Measurements from ENCODE around the gene FBLL1. TPM values are rescaled to one million over a fixed set of nuclear protein-coding genes. Genes with fewer than 3 reads are reported as not detected.
"Not testable (repeated sequence)": the region's sequence is repeated elsewhere in the genome, so short reads cannot be mapped to it uniquely, and the experiment has no call there.

FBLL1 gene
- total RNA-seq, 2 experiments from 2014 or later, result 0.20 TPM; not detected in 1

DNA sequence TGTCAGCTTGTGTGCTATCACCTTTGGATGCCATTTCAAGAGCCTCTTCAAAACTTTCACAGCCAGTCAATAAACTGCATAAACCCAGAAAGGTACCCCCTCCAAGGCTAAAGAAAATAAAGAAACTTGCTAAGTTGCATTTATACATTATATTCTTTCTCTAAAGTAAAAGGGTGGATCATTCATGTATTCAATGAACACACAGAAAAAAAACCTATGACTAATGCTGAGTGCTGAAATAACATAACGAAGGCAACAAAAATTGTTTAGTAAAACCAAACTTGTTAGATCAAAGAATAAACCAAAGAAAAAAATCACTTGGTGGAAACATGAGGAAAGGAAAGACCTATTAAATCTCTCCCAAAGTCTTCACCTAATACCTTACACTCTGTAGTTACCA, 34.9 kb downstream of the FBLL1 start:
- POLR2A ChIA-PET, result no interaction called here
- peaks cover 45% of the 10 kb centered on the region for H3K36me3 Mint-ChIP-seq (ENCODE audit: low read depth)
- DNase-seq, result no peak
- intact Hi-C loops (cut with micrococcal nuclease), result no loop called here
- H3K27ac Mint-ChIP-seq, result no peak overlapping the region
- no peaks in the 10 kb centered on the region for H3K27me3 Mint-ChIP-seq
- H3K4me3 Mint-ChIP-seq, result no peak overlapping the region
- no peaks in the 10 kb centered on the region for H3K9me3 Mint-ChIP-seq
- peaks cover 5% of the 10 kb centered on the region for H3K4me1 Mint-ChIP-seq (ENCODE audit: low read depth)
- no peak for ATAC-seq
- no peak for TF ChIP-seq CTCF (IDR thresholded peaks at IDR 0.05)
- CTCF ChIA-PET, result no interaction called here

- intact Hi-C loops (cut with micrococcal nuclease), result no loop called here
- peaks cover 42% of the 10 kb centered on the region for H3K36me3 Mint-ChIP-seq (ENCODE audit: low read depth)
- POLR2A ChIA-PET, result no interaction called here
- H3K9me3 Mint-ChIP-seq, result no peaks in the 10 kb centered on the region
- no peak overlapping the region for H3K27ac Mint-ChIP-seq
- no peak for DNase-seq
- no peaks in the 10 kb centered on the region for H3K27me3 Mint-ChIP-seq
- H3K4me1 Mint-ChIP-seq (ENCODE audit: low read depth), result peaks cover 20% of the 10 kb centered on the region
- ATAC-seq, result no peak
- CTCF ChIA-PET, result no interaction called here
- TF ChIP-seq CTCF (IDR thresholded peaks at IDR 0.05), result no peak
- no peak overlapping the region for H3K4me3 Mint-ChIP-seq
Observed at GRCh38 chr5:168568738-168569137, 39.6 kb downstream of the FBLL1 start.

- Mint-ChIP-seq H3K4me1 (ENCODE audit: low read depth) (peaks cover 26% of the 10 kb centered on the region), H3K4me3 (no peak overlapping the region), H3K27ac (no peak overlapping the region), H3K36me3 (ENCODE audit: low read depth) (peaks cover 53% of the 10 kb centered on the region), H3K27me3 (no peaks in the 10 kb centered on the region), H3K9me3 (no peaks in the 10 kb centered on the region)
- intact Hi-C loops (cut with micrococcal nuclease), result no loop called here
- ATAC-seq (no peak), DNase-seq (no peak)
- ChIA-PET CTCF (no interaction called here), POLR2A (interaction anchor here (0.9 kb wide), 1 partner anchor 9 kb away, joined by 3 read pairs; the partner anchor contains the start of gene PANK3)
- no peak for TF ChIP-seq CTCF (IDR thresholded peaks at IDR 0.05)
Observed at GRCh38 chr5:168570490-168571328, 41.6 kb downstream of the FBLL1 start.

DNA sequence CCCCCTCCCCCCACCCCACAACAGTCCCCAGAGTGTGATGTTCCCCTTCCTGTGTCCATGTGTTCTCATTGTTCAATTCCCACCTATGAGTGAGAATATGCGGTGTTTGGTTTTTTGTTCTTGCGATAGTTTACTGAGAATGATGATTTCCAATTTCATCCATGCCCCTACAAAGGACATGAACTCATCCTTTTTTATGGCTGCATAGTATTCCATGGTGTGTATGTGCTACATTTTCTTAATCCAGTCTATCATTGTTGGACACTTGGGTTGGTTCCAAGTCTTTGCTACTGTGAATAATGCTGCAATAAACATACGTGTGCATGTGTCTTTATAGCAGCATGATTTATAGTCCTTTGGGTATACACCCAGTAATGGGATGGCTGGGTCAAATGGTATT, 44.6 kb downstream of the FBLL1 start:
- intact Hi-C loops (cut with micrococcal nuclease); H3K27me3 Mint-ChIP-seq; CTCF ChIA-PET: not testable (repeated sequence)

GRCh38 chr5:168574156-168574555, 45.1 kb downstream of the FBLL1 start:
- CTCF ChIA-PET; ATAC-seq; H3K9me3 Mint-ChIP-seq; intact Hi-C loops (cut with micrococcal nuclease); POLR2A ChIA-PET; DNase-seq; H3K27ac Mint-ChIP-seq; H3K27me3 Mint-ChIP-seq; H3K4me3 Mint-ChIP-seq: not testable (repeated sequence)
- H3K4me1 Mint-ChIP-seq (ENCODE audit: low read depth), result peaks cover 36% of the 10 kb centered on the region
- H3K36me3 Mint-ChIP-seq (ENCODE audit: low read depth), result peaks cover 50% of the 10 kb centered on the region

More for the DNA sequence above, 44.6 kb downstream of the FBLL1 start:
- POLR2A ChIA-PET, H3K27ac Mint-ChIP-seq, ATAC-seq, DNase-seq, H3K9me3 Mint-ChIP-seq, H3K4me3 Mint-ChIP-seq: not testable (repeated sequence)
- Mint-ChIP-seq H3K36me3 (ENCODE audit: low read depth) (peaks cover 51% of the 10 kb centered on the region), H3K4me1 (ENCODE audit: low read depth) (peaks cover 36% of the 10 kb centered on the region)

Data from activated CD8-positive, alpha-beta T cell treated with anti-CD3 and anti-CD28 coated beads for 36 hours (primary cell).